ENCODE measurements around the gene SRRM2.

Gene SRRM2

DNA sequence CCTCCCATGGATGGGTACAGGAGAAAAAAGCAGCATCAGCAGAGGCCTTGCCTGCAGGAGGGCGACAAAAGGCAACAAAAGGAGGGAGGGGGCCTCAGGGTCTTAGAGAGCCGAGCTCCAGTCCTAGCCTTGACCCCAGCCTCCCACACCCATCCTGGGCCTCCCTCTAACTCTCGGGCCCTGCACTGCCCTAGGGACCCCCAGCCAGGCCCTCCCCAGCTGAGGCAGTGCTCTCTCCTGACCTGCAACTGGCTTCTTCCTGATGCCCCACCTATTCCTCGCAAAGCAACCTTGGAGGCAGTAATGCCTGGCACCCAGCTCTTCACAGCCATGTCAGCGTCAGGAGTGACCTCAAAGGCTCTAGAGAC lies 15.2 kb upstream of the SRRM2 start:
- TF ChIP-seq, protein P1, sequence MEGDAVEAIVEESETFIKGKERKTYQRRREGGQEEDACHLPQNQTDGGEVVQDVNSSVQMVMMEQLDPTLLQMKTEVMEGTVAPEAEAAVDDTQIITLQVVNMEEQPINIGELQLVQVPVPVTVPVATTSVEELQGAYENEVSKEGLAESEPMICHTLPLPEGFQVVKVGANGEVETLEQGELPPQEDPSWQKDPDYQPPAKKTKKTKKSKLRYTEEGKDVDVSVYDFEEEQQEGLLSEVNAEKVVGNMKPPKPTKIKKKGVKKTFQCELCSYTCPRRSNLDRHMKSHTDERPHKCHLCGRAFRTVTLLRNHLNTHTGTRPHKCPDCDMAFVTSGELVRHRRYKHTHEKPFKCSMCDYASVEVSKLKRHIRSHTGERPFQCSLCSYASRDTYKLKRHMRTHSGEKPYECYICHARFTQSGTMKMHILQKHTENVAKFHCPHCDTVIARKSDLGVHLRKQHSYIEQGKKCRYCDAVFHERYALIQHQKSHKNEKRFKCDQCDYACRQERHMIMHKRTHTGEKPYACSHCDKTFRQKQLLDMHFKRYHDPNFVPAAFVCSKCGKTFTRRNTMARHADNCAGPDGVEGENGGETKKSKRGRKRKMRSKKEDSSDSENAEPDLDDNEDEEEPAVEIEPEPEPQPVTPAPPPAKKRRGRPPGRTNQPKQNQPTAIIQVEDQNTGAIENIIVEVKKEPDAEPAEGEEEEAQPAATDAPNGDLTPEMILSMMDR (conservative IDR thresholded peaks at IDR 0.05; ENCODE audit: low read length): no peak
- TF ChIP-seq EZH2phosphoT487 (IDR thresholded peaks at IDR 0.05; ENCODE audit: borderline replicate concordance): no peak
- no peaks in the 10 kb centered on the region for H3K79me2 ChIP-seq (ENCODE audit: insufficient read depth, low read length)
- no peak overlapping the region for H3K4me3 ChIP-seq (ENCODE audit: low read length, poor library complexity, severe bottlenecking)
- H3K27me3 ChIP-seq (ENCODE audit: insufficient read depth, low read length, poor library complexity, severe bottlenecking): no peaks in the 10 kb centered on the region
- no peaks in the 10 kb centered on the region for H3K9me3 ChIP-seq (ENCODE audit: insufficient read depth, low read depth, low read length)
- no peak overlapping the region for H2AFZ ChIP-seq (ENCODE audit: low read length)
- no peaks in the 10 kb centered on the region for H3K9me2 ChIP-seq (replicated peaks; ENCODE audit: low read depth, low read length)
- H3F3A ChIP-seq (ENCODE audit: low read depth): no peaks in the 10 kb centered on the region
- no peaks in the 10 kb centered on the region for H3K4me1 ChIP-seq (ENCODE audit: insufficient read depth, low read length, poor library complexity, severe bottlenecking)
- H3K9ac ChIP-seq (ENCODE audit: low read depth, low read length, poor library complexity, severe bottlenecking): no peak overlapping the region
- no peak overlapping the region for H3K4me2 ChIP-seq (ENCODE audit: low read depth, low read length, poor library complexity, severe bottlenecking)
- no peaks in the 10 kb centered on the region for H4K20me1 ChIP-seq (ENCODE audit: insufficient read depth, low read length, poor library complexity, severe bottlenecking)
- no peaks in the 10 kb centered on the region for H3K36me3 ChIP-seq (ENCODE audit: insufficient read depth, low read length)

DNA sequence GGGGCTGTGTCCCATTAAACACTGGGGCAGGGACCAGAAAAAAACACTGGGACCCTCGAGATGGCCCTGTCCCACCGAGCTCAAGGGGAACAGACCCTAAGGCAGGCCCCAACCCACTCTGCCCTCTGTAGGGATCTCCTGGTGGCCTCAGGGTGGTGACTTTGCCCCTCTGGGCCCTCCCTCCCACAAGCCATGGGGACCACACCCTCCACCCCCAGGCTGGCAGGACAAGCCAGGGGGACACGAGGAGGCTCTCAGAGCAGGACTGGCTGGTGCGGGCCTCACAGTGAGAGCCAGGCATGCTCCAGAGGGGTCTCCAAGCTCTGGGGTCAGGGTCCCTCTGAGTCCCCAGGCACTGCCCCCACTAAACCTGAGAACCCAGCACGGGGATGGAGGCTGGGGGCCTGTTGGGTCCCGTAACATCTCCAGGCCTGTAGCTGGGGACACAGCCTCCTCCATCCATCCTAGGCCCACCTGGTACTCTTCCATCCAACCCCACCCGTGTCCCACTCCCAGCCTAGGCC lies 14.5 kb upstream of the SRRM2 start:
- Histone ChIP-seq H3K9ac (ENCODE audit: low read depth, low read length, poor library complexity, severe bottlenecking) (no peak overlapping the region), H3K4me1 (ENCODE audit: insufficient read depth, low read length, poor library complexity, severe bottlenecking) (no peaks in the 10 kb centered on the region), H3F3A (ENCODE audit: low read depth) (no peaks in the 10 kb centered on the region), H3K9me3 (ENCODE audit: insufficient read depth, low read depth, low read length) (no peaks in the 10 kb centered on the region), H3K4me2 (ENCODE audit: low read depth, low read length, poor library complexity, severe bottlenecking) (no peak overlapping the region), H3K27me3 (ENCODE audit: insufficient read depth, low read length, poor library complexity, severe bottlenecking) (no peaks in the 10 kb centered on the region), H4K20me1 (ENCODE audit: insufficient read depth, low read length, poor library complexity, severe bottlenecking) (no peaks in the 10 kb centered on the region), H3K36me3 (ENCODE audit: insufficient read depth, low read length) (no peaks in the 10 kb centered on the region), H2AFZ (ENCODE audit: low read length) (no peak overlapping the region), H3K79me2 (ENCODE audit: insufficient read depth, low read length) (no peaks in the 10 kb centered on the region), H3K9me2 (replicated peaks; ENCODE audit: low read depth, low read length) (no peaks in the 10 kb centered on the region), H3K4me3 (ENCODE audit: low read length, poor library complexity, severe bottlenecking) (no peak overlapping the region)
- TF ChIP-seq EZH2phosphoT487 (IDR thresholded peaks at IDR 0.05; ENCODE audit: borderline replicate concordance): no peak
- TF ChIP-seq, protein P1 (conservative IDR thresholded peaks at IDR 0.05; ENCODE audit: low read length): no peak

DNA sequence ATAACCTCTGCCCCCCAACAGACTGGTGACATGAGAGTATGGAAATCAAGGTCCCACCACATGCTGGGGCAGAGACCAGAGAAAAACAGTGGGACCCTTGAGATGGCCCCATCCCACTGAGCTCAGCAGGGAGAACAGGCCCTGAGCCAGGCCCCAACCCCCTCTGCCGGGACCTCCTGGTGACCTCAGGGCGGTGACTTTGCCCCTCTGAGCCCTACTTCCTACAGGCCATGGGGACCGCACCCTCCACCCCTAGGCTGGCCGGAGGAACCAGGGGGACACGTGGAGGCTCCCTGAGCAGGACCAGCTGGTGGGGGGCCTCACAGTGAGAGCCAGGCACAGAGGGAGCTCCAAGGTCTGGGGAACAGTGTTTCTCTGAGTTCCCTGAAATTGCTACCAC lies 13.8 kb upstream of the SRRM2 start:
- Histone ChIP-seq H3K9me3 (ENCODE audit: insufficient read depth, low read depth, low read length) (no peaks in the 10 kb centered on the region), H2AFZ (ENCODE audit: low read length) (no peak overlapping the region), H3K9me2 (replicated peaks; ENCODE audit: low read depth, low read length) (no peaks in the 10 kb centered on the region), H4K20me1 (ENCODE audit: insufficient read depth, low read length, poor library complexity, severe bottlenecking) (no peaks in the 10 kb centered on the region), H3K4me3 (ENCODE audit: low read length, poor library complexity, severe bottlenecking) (no peak overlapping the region), H3K4me1 (ENCODE audit: insufficient read depth, low read length, poor library complexity, severe bottlenecking) (no peaks in the 10 kb centered on the region), H3K9ac (ENCODE audit: low read depth, low read length, poor library complexity, severe bottlenecking) (no peak overlapping the region), H3K4me2 (ENCODE audit: low read depth, low read length, poor library complexity, severe bottlenecking) (no peak overlapping the region), H3K36me3 (ENCODE audit: insufficient read depth, low read length) (no peaks in the 10 kb centered on the region), H3K27me3 (ENCODE audit: insufficient read depth, low read length, poor library complexity, severe bottlenecking) (no peaks in the 10 kb centered on the region), H3F3A (ENCODE audit: low read depth) (no peaks in the 10 kb centered on the region), H3K79me2 (ENCODE audit: insufficient read depth, low read length) (no peaks in the 10 kb centered on the region)
- TF ChIP-seq EZH2phosphoT487 (IDR thresholded peaks at IDR 0.05; ENCODE audit: borderline replicate concordance): no peak
